Aorta (tissue), 5 donors: ENCODE results near the gene ZC3H12D. TPM values are rescaled to one million over a fixed set of nuclear protein-coding genes. Genes with fewer than 3 reads are reported as not detected.

ENCODE experiments used
- ATAC-seq: fragments of 200-7000 bp; cut with Tn5 transposase; one replicate; pipeline ENCODE4 v1.9.1; 2022; ENCODE audit warnings: moderate library complexity; ENCODE audit not compliant: low FRiP score
- DNase-seq, 2 donors: peaks; one replicate each; pipeline ENCODE4 v3.0.0-alpha.2; 2020
- H3K27ac ChIP-seq, 2 donors: one replicate each; pipeline ENCODE4 v1.5.1; 2013; ENCODE audit warnings: low read length in 2 of 2, mild to moderate bottlenecking in 2 of 2, moderate library complexity in 2 of 2, control low read depth in 1 of 2, inconsistent platforms in 1 of 2, low read depth in 1 of 2
- H3K27me3 ChIP-seq, 2 donors: one replicate each; pipeline ENCODE4 v1.6.1; 2013; ENCODE audit warnings: control low read depth in 1 of 2, low read length in 1 of 2, mild to moderate bottlenecking in 1 of 2, moderate library complexity in 1 of 2; ENCODE audit not compliant: insufficient read depth in 2 of 2, control insufficient read depth in 1 of 2
- H3K36me3 ChIP-seq, 2 donors: one replicate each; pipeline ENCODE4 v1.6.1; 2013; ENCODE audit warnings: control low read depth in 1 of 2, low read length in 1 of 2, mild to moderate bottlenecking in 1 of 2; ENCODE audit not compliant: insufficient read depth in 2 of 2, control insufficient read depth in 1 of 2
- H3K4me1 ChIP-seq, 2 donors: one replicate each; pipeline ENCODE4 v1.6.1; 2013; ENCODE audit warnings: low read length in 2 of 2, control low read depth in 1 of 2, mild to moderate bottlenecking in 1 of 2, moderate library complexity in 1 of 2; ENCODE audit not compliant: insufficient read depth in 2 of 2, control insufficient read depth in 1 of 2
- H3K4me3 ChIP-seq, 2 donors: one replicate each; pipeline ENCODE4 v1.5.1; 2013; ENCODE audit warnings: low read length in 2 of 2, control low read depth in 1 of 2, mild to moderate bottlenecking in 1 of 2
- H3K9me3 ChIP-seq: one replicate; pipeline ENCODE4 v1.6.1; 2013; ENCODE audit warnings: mild to moderate bottlenecking, low read length; ENCODE audit not compliant: control insufficient read depth
- WGBS, 2 donors: extraction: QIAGEN DNeasy Blood & Tissue Kit; methylation state at CpG; one replicate each; pipeline ENCODE4 v1.1.7; 2013; 5-methylcytosine and 5-hydroxymethylcytosine counted together
- intact Hi-C, 2 donors: fragments of 100-400 bp; cut with DNase I; formaldehyde crosslinking; loops; one replicate each; pipeline versions ENCODE4 v1.14.2 to v1.15.0; 2022
- polyA plus RNA-seq, 2 donors: library from polyadenylated mRNA; stranded (reverse); fragments of 200-250 nt; gene quantifications; one replicate each; pipeline ENCODE4 v1.2.3, GENCODE V29; 2013
- total RNA-seq, 2 donors: library from RNA; stranded (reverse); fragmentation: NEBNext Ultra II Directional; extraction: Animal tissue kit (Norgen Biotek cat#: 25700); gene quantifications; one replicate each; pipeline ENCODE4 v1.2.1, GENCODE V29; 2021
- donor health status: healthy with polysubstance abuse.
- donor health status: Bipolar disorder and iron deficiency.
- donor health status: DM: no; HTN: no; CAD: no.
- donor health status: DM: no; HTN: no; CAD: no.
- donor health status: DM: yes; HTN: yes; CAD: no.

Gene ZC3H12D
- total and polyA plus RNA-seq, 4 donors, result 0.10 to 3.0 (median 1.5) TPM

GRCh38 chr6:149443411-149444181, 41.2 kb downstream of the ZC3H12D start:
- Histone ChIP-seq H3K27me3 (no peaks in the 10 kb centered on the region), H3K4me1 (no peaks in the 10 kb centered on the region), H3K36me3 (no peaks in the 10 kb centered on the region), H3K27ac (no peak overlapping the region), H3K9me3 (no peaks in the 10 kb centered on the region), H3K4me3 (no peak overlapping the region)
- ATAC-seq, result no peak
- intact Hi-C loops, result no loop called here
- DNase-seq, result peak in 1 of 2 donors; percentile 52
- WGBS, 2 donors, result 74 to 87% methylated on average over 8 of the region's 8 CpGs

GRCh38 chr6:149441740-149442139, 43.1 kb downstream of the ZC3H12D start:
- Histone ChIP-seq H3K36me3 (no peaks in the 10 kb centered on the region), H3K4me1 (no peaks in the 10 kb centered on the region), H3K27ac (no peak overlapping the region), H3K27me3 (no peaks in the 10 kb centered on the region), H3K9me3 (no peaks in the 10 kb centered on the region), H3K4me3 (no peak overlapping the region)
- DNase-seq, result no peak
- 84 to 88% methylated on average over 9 of the region's 9 CpGs for WGBS, 2 donors
- ATAC-seq, result no peak
- intact Hi-C loops, result no loop called here

DNA sequence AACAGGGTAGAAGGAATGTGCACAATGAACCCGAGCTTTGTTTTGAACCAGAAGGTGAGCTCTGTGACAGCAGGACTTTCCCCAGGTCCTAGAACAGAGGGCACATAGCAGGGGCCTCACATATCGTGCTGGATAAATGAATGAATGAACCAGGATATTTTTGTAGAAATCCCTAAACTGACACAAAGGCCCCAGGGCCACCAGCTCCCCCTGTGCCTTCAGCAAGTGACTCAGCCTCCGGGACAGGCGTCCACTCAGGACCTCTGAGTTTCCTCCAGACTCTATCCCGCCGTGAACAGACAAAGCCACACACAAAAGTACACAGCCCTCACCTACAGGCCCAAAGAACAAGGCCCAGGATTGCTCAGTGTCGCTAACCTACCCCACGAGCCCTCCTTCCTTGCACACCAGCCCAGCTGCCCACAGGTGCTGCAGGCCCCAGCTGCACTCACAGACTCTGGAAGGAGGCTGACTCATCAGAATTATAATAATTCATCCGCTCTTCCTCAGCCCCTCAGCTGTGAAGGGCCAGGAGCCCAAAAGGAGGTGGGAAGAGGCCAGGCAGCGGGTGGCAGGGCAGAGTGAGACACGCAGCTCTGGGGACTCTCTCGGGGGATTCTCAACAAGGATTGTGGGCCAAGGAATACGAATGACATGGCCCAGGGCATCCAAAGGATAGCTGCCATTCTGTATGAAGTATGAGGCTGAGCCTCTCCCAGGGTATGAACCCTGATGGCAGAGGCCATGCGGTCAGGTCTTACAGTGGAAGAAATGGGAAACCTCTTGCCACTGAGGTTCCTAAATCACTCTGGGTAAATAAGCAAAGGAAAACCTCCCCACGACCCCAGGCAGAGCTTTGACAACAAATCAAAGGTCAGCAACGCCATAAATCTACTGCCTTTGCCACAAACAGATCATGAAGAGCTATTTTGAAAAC, 43.8 kb downstream of the ZC3H12D start:
- Histone ChIP-seq H3K36me3 (no peaks in the 10 kb centered on the region), H3K9me3 (no peaks in the 10 kb centered on the region), H3K27me3 (no peaks in the 10 kb centered on the region), H3K4me1 (no peaks in the 10 kb centered on the region), H3K27ac (no peak overlapping the region), H3K4me3 (no peak overlapping the region)
- ATAC-seq, result peak; percentile 36
- 84 to 89% methylated on average over 16 of the region's 16 CpGs for WGBS, 2 donors
- no peak for DNase-seq
- intact Hi-C loops, result no loop called here

- intact Hi-C loops, result no loop called here
- Histone ChIP-seq H3K36me3 (no peaks in the 10 kb centered on the region), H3K27ac (no peak overlapping the region), H3K4me3 (no peak overlapping the region), H3K27me3 (no peaks in the 10 kb centered on the region), H3K4me1 (no peaks in the 10 kb centered on the region), H3K9me3 (no peaks in the 10 kb centered on the region)
- WGBS, 2 donors, result 85 to 100% methylated on average over 1 of the region's 1 CpG
- ATAC-seq (no peak), DNase-seq (no peak)
Measured at GRCh38 chr6:149439626-149440025, 45.2 kb downstream of the ZC3H12D start.

- Histone ChIP-seq H3K36me3 (no peaks in the 10 kb centered on the region), H3K27me3 (no peaks in the 10 kb centered on the region)
Measured at GRCh38 chr6:149438855-149439254, 46.0 kb downstream of the ZC3H12D start.

GRCh38 chr6:149437212-149437611, 47.6 kb downstream of the ZC3H12D start:
- Histone ChIP-seq H3K27me3 (no peaks in the 10 kb centered on the region), H3K27ac (no peak overlapping the region), H3K4me3 (no peak overlapping the region), H3K36me3 (no peaks in the 10 kb centered on the region), H3K9me3 (no peaks in the 10 kb centered on the region), H3K4me1 (no peaks in the 10 kb centered on the region)
- ATAC-seq (no peak), DNase-seq (no peak)
- intact Hi-C loops, result no loop called here
- 83 to 87% methylated on average over 3 of the region's 3 CpGs for WGBS, 2 donors

More at GRCh38 chr6:149438855-149439254, 46.0 kb downstream of the ZC3H12D start:
- Histone ChIP-seq H3K27ac (no peak overlapping the region), H3K9me3 (no peaks in the 10 kb centered on the region), H3K4me3 (no peak overlapping the region), H3K4me1 (no peaks in the 10 kb centered on the region)
- WGBS, 2 donors, result 58 to 65% methylated on average over 3 of the region's 3 CpGs
- intact Hi-C loops, result no loop called here
- no peak for ATAC-seq
- no peak for DNase-seq

DNA sequence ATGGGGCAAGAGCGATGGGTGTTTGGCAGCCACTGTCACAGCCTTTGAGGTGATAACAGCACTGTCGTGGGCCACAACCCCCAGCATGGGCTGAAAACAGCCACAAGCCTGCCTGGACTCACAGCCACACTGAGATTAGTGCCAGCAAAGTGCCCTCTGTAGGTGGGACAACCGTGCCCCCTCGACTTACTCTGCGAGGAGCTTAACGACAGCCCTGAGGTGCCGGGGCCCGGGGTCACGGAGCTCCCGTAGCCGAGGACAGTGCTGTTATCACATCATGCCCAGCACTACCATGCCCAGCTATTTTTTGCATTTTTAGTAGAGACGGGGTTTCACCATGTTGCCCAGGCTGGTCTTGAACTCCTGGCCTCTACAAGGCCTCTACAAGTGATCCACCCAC, 48.2 kb downstream of the ZC3H12D start:
- H3K36me3 ChIP-seq, result no peaks in the 10 kb centered on the region
- no peaks in the 10 kb centered on the region for H3K27me3 ChIP-seq
- DNase-seq (no peak), ATAC-seq (no peak)
- H3K4me3 ChIP-seq, result no peak overlapping the region
- WGBS, 2 donors, result 96 to 97% methylated on average over 12 of the region's 12 CpGs
- intact Hi-C loops, result no loop called here
- no peak overlapping the region for H3K27ac ChIP-seq
- no peaks in the 10 kb centered on the region for H3K9me3 ChIP-seq
- no peaks in the 10 kb centered on the region for H3K4me1 ChIP-seq

- DNase-seq (no peak), ATAC-seq (no peak)
- no peak overlapping the region for H3K4me3 ChIP-seq
- no peaks in the 10 kb centered on the region for H3K27me3 ChIP-seq
- WGBS, 2 donors, result 89 to 95% methylated on average over 13 of the region's 13 CpGs
- no peaks in the 10 kb centered on the region for H3K9me3 ChIP-seq
- H3K4me1 ChIP-seq, result no peaks in the 10 kb centered on the region
- no peaks in the 10 kb centered on the region for H3K36me3 ChIP-seq
- H3K27ac ChIP-seq, result no peak overlapping the region
- intact Hi-C loops, result no loop called here
Measured at GRCh38 chr6:149435919-149436586, 48.8 kb downstream of the ZC3H12D start.
